Measurements from ENCODE around the gene TAS1R1. TPM values are rescaled to one million over a fixed set of nuclear protein-coding genes. Genes with fewer than 3 reads are reported as not detected.

The TAS1R1 gene
- total RNA-seq: not detected

- TF ChIP-seq, protein P1, sequence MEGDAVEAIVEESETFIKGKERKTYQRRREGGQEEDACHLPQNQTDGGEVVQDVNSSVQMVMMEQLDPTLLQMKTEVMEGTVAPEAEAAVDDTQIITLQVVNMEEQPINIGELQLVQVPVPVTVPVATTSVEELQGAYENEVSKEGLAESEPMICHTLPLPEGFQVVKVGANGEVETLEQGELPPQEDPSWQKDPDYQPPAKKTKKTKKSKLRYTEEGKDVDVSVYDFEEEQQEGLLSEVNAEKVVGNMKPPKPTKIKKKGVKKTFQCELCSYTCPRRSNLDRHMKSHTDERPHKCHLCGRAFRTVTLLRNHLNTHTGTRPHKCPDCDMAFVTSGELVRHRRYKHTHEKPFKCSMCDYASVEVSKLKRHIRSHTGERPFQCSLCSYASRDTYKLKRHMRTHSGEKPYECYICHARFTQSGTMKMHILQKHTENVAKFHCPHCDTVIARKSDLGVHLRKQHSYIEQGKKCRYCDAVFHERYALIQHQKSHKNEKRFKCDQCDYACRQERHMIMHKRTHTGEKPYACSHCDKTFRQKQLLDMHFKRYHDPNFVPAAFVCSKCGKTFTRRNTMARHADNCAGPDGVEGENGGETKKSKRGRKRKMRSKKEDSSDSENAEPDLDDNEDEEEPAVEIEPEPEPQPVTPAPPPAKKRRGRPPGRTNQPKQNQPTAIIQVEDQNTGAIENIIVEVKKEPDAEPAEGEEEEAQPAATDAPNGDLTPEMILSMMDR (IDR thresholded peaks at IDR 0.05; ENCODE audit: low read depth): no peak
These were observed at the start of gene TAS1R1 for GRCh38 chr1:6554907-6555778. Gene TAS1R1 (plus strand): TSS chr1:6555307. CDS start chr1:6555374, 67 bp downstream.

DNA sequence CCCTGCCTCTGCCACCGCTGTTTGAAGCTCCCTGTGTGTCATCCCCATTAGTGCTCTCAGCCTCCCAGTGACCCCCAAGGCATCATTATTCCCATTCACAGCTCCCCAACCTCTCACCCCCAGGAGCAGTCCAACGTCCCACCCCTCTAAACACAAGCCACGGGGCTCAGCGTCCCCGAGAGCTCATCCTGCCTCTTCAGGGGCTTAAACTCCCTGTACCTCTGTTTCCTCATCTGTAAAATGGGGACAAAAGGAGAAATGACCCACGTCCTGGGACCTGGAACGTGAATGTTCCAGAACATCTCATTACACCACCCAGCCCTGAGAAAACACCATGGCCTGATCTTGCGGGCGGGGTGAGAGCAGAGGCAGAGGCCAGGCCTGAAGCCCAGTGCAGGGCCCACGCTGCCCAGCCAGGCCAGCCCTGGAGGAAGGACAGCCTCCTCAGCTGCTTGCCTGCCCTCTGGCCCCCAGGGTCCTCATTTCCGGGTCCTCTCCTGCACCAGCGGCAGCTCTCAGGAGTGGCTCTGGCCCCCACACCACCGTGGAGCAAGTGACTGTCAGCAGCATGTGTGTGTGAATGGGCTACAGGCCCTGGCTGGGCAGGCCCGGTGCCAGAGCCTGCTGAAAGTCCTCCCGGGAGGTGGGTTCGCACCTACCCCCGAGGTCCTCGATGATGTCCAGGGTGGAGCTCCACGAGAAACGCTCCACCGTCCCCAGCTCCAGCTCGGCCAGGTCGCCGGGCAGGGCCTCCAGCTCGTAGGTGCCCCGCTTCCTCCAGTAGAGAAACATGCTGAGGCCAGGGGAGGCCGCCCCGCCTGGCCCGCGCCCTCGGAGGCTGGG is 49.5 kb upstream of the TAS1R1 start:
- TF ChIP-seq, protein P1 (IDR thresholded peaks at IDR 0.05; ENCODE audit: low read depth): no peak

DNA sequence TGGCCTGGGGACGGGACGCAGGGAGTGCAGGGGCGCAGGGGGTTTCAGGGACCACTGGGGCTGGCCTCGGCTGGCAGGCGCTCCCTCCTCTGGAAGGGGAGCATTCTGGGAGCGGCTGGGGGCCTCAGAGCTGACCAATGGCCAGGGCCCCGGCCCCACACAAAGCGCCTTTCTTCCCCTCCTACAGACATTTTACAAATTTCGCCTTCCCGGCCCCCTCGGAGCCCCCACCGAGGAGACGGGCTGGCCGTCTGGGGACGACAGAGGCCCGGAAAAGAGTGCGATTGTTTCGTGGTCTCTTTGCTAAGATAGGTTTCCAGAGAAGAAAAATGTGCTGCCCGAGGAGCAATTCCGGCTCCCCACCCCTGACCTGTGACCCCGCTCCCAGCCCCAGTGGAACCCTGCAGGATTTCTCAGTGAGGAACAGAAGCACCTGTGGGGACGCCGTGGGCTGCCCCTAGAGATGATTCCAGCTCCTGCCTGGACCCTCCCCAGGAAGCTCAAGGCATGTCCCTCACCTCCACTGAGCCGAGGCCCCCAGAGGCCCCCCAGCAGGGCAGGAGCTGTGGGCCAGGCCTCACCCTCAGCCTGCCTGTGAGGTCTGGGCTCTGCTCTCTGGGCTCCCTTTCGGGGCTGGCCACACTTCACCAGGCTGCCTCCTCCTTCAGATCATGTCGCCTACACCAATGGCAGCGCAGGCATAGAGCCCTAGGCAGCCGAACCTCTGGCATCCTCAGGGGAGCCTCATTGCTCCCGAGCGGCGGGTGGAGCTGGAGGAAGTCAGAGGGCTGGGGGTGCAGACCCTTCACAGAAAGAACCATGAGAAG is 48.7 kb upstream of the TAS1R1 start:
- TF ChIP-seq, protein P1 (IDR thresholded peaks at IDR 0.05; ENCODE audit: low read depth): no peak

DNA sequence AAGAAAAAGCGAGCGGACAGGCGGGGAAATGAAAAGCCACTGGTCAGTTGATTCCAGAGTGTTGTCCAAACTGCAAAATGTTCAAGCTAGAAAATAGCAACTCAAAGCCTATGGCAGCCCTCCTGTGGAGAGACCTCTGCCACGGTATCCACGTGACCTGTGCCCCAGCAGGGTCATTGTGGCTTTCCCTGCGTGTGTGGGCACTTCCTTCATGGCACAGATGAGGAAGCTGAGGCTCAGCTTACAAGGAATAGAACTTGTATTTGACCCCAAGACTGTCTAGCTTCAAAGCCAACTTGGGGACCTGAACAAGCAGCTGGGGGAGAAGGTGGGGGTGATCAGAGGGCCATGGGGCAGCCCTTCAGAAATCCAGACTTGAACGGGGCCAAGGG is 48.1 kb upstream of the TAS1R1 start:
- TF ChIP-seq, protein P1 (IDR thresholded peaks at IDR 0.05; ENCODE audit: low read depth): no peak

DNA sequence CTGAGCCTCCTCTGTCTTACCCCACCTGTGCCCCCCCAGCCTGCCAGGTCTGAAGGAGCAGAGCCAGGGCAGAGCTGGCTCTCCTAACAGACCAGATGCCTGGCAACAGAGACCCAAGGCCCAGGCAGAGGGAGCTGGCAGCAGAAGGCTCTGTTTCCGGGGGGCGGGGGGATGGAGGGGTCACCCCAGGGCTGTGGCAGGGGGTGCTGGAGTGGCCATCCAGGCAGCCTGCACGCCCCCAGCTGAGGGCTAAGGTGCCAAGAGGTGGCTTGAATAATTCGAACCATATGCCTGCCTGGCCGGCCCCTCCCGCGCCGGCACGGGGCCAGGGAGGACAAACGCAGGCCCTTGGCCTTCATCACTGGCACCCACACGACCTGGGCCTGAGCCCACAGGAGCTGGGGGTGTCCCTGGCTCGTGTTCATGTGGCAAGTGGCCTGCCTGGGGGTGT is 47.6 kb upstream of the TAS1R1 start:
- TF ChIP-seq, protein P1 (IDR thresholded peaks at IDR 0.05; ENCODE audit: low read depth): no peak

GRCh38 chr1:6508154-6508815 is 46.8 kb upstream of the TAS1R1 start:
- TF ChIP-seq, protein P1 (IDR thresholded peaks at IDR 0.05; ENCODE audit: low read depth): no peak
